Natural killer cell (primary cell): Measurements from ENCODE around the gene PID1. TPM values are rescaled to one million over a fixed set of nuclear protein-coding genes. Genes with fewer than 3 reads are reported as not detected.

Experiments
- ATAC-seq, 3 donors: fragments of 150-1000 bp in 2 of 3; fragments of 200-7000 bp in 1 of 3; cut with Tn5 transposase; 1 replicate in 1 of 3; 2 replicates in 2 of 3; pipeline ENCODE4 v1.10.0; 2021; ENCODE audit warnings: mild to moderate bottlenecking in 2 of 3, moderate library complexity in 2 of 3
- DNase-seq, 2 donors: peaks; one replicate each; pipeline versions ENCODE4 v3.0.0 to v3.0.0-alpha.2; 2013 to 2021; ENCODE audit warnings: mixed read lengths in 1 of 2
- H3K27ac ChIP-seq: one replicate; pipeline ENCODE4 v1.5.1; 2013; ENCODE audit warnings: mild to moderate bottlenecking, low read length
- H3K27me3 ChIP-seq: one replicate; pipeline ENCODE4 v1.6.1; 2013; ENCODE audit warnings: low read length; ENCODE audit not compliant: control insufficient read depth, insufficient read depth
- H3K36me3 ChIP-seq: one replicate; pipeline ENCODE4 v1.6.1; 2013; ENCODE audit warnings: low read length; ENCODE audit not compliant: control insufficient read depth, insufficient read depth
- H3K4me1 ChIP-seq: one replicate; pipeline ENCODE4 v1.6.1; 2013; ENCODE audit warnings: low read length; ENCODE audit not compliant: control insufficient read depth, insufficient read depth
- H3K4me3 ChIP-seq: one replicate; pipeline ENCODE4 v1.5.1; 2013; ENCODE audit warnings: low read length
- H3K9me3 ChIP-seq: one replicate; pipeline ENCODE4 v1.6.1; 2013; ENCODE audit warnings: low read length; ENCODE audit not compliant: control insufficient read depth, insufficient read depth
- H3K27ac Mint-ChIP-seq, 2 donors: one replicate each; pipeline ENCODE4 v1.8.0; 2022; ENCODE audit warnings: mild to moderate bottlenecking in 2 of 2, mixed read lengths in 2 of 2, moderate library complexity in 1 of 2
- H3K27me3 Mint-ChIP-seq, 2 donors: one replicate each; pipeline ENCODE4 v1.8.0; 2022; ENCODE audit warnings: low read depth in 2 of 2, mixed read lengths in 2 of 2
- H3K36me3 Mint-ChIP-seq: one replicate; pipeline ENCODE4 v1.8.0; 2022; ENCODE audit warnings: mixed read lengths
- H3K4me1 Mint-ChIP-seq, 2 donors: one replicate each; pipeline ENCODE4 v1.8.0; 2022; ENCODE audit warnings: mixed read lengths in 2 of 2
- H3K4me3 Mint-ChIP-seq: one replicate; pipeline ENCODE4 v1.8.0; 2022; ENCODE audit warnings: mild to moderate bottlenecking, moderate library complexity, mixed read lengths
- H3K9me3 Mint-ChIP-seq, 2 donors: one replicate each; pipeline ENCODE4 v1.8.0; 2022; ENCODE audit warnings: mixed read lengths in 2 of 2
- WGBS: methylation state at CpG from one replicate; pipeline ENCODE4 v1.1.7; 2013; ENCODE audit warnings: missing lambda C conversion rate; ENCODE audit not compliant: insufficient coverage; 5-methylcytosine and 5-hydroxymethylcytosine counted together
- intact Hi-C: fragments of 100-400 bp; cut with micrococcal nuclease; formaldehyde crosslinking; loops from one replicate; pipeline ENCODE4 v1.14.2; 2022
- total RNA-seq, 4 donors: library from RNA; stranded (reverse); fragments of 120-200 nt in 1 of 4; gene quantifications; one replicate each; pipeline versions ENCODE4 v1.2.3 to v1.2.4, GENCODE V29; 2013 to 2022
- TF ChIP-seq, protein P1 (sequence below): fragments of 200-600 bp; IDR thresholded peaks from one replicate; pipeline ENCODE4 v1.8.0; 2022; ENCODE audit warnings: antibody characterized with exemption

The PID1 gene
- total RNA-seq, 3 donors from 2014 or later (not counting 1 experiment from before 2014, with no cell fraction given) = 0.56 to 3.0 (median 1.0) TPM

DNA sequence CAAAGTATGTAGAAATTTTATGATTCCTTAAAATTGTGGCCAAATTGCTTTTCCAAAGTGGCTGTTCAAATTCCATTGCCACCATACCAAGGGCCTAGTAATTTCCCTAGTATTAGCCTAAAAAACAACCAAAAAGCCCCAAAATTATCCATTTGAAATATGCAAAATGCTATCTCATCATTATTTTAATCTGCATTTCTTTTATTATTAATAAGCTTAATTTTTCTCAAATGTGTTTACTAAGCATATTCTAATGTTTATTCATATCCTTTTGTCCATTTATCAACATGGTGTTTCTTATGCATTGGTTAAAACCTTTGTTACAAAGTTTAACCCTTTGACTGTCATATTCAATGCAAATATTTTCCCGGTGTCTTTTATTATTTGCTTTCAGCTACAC, 48.0 kb downstream of the PID1 start:
- Mint-ChIP-seq H3K27me3 (no peaks in the 10 kb centered on the region), H3K9me3 (peaks cover 11 to 12% of the 10 kb centered on the region in 2 donors), H3K36me3 (no peaks in the 10 kb centered on the region), H3K4me3 (no peak overlapping the region), H3K4me1 (no peaks in the 10 kb centered on the region), H3K27ac (no peak overlapping the region)
- Histone ChIP-seq H3K27ac (no peak overlapping the region), H3K36me3 (no peaks in the 10 kb centered on the region), H3K27me3 (no peaks in the 10 kb centered on the region), H3K4me1 (no peaks in the 10 kb centered on the region), H3K4me3 (no peak overlapping the region), H3K9me3 (no peaks in the 10 kb centered on the region)
- no peak for ATAC-seq
- intact Hi-C loops = no loop called here
- DNase-seq = no peak
- 100% methylated on average over 1 of the region's 1 CpG for WGBS
- TF ChIP-seq, protein P1, sequence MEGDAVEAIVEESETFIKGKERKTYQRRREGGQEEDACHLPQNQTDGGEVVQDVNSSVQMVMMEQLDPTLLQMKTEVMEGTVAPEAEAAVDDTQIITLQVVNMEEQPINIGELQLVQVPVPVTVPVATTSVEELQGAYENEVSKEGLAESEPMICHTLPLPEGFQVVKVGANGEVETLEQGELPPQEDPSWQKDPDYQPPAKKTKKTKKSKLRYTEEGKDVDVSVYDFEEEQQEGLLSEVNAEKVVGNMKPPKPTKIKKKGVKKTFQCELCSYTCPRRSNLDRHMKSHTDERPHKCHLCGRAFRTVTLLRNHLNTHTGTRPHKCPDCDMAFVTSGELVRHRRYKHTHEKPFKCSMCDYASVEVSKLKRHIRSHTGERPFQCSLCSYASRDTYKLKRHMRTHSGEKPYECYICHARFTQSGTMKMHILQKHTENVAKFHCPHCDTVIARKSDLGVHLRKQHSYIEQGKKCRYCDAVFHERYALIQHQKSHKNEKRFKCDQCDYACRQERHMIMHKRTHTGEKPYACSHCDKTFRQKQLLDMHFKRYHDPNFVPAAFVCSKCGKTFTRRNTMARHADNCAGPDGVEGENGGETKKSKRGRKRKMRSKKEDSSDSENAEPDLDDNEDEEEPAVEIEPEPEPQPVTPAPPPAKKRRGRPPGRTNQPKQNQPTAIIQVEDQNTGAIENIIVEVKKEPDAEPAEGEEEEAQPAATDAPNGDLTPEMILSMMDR = no peak

- ATAC-seq (no peak), DNase-seq (no peak)
- Mint-ChIP-seq H3K9me3 (peaks cover 10 to 11% of the 10 kb centered on the region in 2 donors), H3K27me3 (no peaks in the 10 kb centered on the region), H3K4me1 (no peaks in the 10 kb centered on the region), H3K27ac (no peak overlapping the region), H3K4me3 (no peak overlapping the region), H3K36me3 (no peaks in the 10 kb centered on the region)
- intact Hi-C loops = no loop called here
- H3K4me1 ChIP-seq = no peaks in the 10 kb centered on the region
- no peak overlapping the region for H3K4me3 ChIP-seq
- H3K9me3 ChIP-seq = no peaks in the 10 kb centered on the region
- H3K27me3 ChIP-seq = no peaks in the 10 kb centered on the region
- H3K27ac ChIP-seq = no peak overlapping the region
- H3K36me3 ChIP-seq = no peaks in the 10 kb centered on the region
- 77% methylated on average over 3 of the region's 3 CpGs for WGBS
- TF ChIP-seq, protein P1 = no peak
These were observed 49.4 kb downstream of the PID1 start for GRCh38 chr2:229221641-229222040.

DNA sequence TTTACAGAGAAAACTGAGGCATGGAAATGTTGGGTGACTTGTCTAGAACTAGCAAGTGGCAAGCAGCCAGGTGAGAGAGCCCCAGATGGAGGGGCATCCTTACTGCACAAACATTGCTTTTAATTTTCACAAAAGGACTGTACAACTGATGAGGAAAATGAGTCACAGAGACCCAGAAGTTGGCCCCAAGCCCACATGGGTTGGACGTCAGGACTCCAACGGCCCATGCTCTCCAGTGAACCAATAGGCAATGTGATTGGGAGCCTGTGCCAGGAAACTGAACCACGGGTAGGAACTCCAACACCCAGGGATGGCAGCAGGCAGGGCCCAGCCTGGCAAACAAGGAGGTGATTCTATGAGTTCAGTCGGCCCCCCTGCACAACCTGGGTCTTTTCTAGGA, 50.8 kb downstream of the PID1 start:
- H3K36me3 ChIP-seq = no peaks in the 10 kb centered on the region
- no peaks in the 10 kb centered on the region for H3K4me1 Mint-ChIP-seq
- H3K36me3 Mint-ChIP-seq = no peaks in the 10 kb centered on the region
- ATAC-seq = no peak
- no peaks in the 10 kb centered on the region for H3K9me3 ChIP-seq
- TF ChIP-seq, protein P1 = no peak
- no peak overlapping the region for H3K27ac ChIP-seq
- H3K27me3 Mint-ChIP-seq = no peaks in the 10 kb centered on the region
- 73% methylated on average over 4 of the region's 4 CpGs for WGBS
- intact Hi-C loops = no loop called here
- H3K4me1 ChIP-seq = no peaks in the 10 kb centered on the region
- no peak for DNase-seq
- no peak overlapping the region for H3K4me3 ChIP-seq
- H3K27me3 ChIP-seq = no peaks in the 10 kb centered on the region
- H3K4me3 Mint-ChIP-seq = no peak overlapping the region
- peaks cover 8 to 11% of the 10 kb centered on the region in 2 donors for H3K9me3 Mint-ChIP-seq
- no peak overlapping the region for H3K27ac Mint-ChIP-seq

- no peaks in the 10 kb centered on the region for H3K36me3 ChIP-seq
- Mint-ChIP-seq H3K4me1 (no peaks in the 10 kb centered on the region), H3K27ac (no peak overlapping the region), H3K27me3 (no peaks in the 10 kb centered on the region), H3K36me3 (no peaks in the 10 kb centered on the region), H3K9me3 (peaks cover 6 to 11% of the 10 kb centered on the region in 2 donors), H3K4me3 (no peak overlapping the region)
- H3K9me3 ChIP-seq = no peaks in the 10 kb centered on the region
- TF ChIP-seq, protein P1 = no peak
- H3K4me1 ChIP-seq = no peaks in the 10 kb centered on the region
- WGBS = 60% methylated on average over 3 of the region's 3 CpGs
- no peak overlapping the region for H3K4me3 ChIP-seq
- ATAC-seq (no peak), DNase-seq (no peak)
- H3K27me3 ChIP-seq = no peaks in the 10 kb centered on the region
- intact Hi-C loops = no loop called here
- no peak overlapping the region for H3K27ac ChIP-seq
These were observed 52.7 kb downstream of the PID1 start for GRCh38 chr2:229218329-229218921.
